NB4 (cell line): ENCODE results near the gene MPPED1.

Experiments
- DNase-seq: peaks from one replicate; pipeline ENCODE4 v3.0.0; 2010; ENCODE audit warnings: low read depth
- H3K4me3 ChIP-seq: one replicate; pipeline ENCODE4 v1.5.1; 2011; ENCODE audit warnings: mild to moderate bottlenecking, low read depth, low read length, moderate library complexity
- MYC ChIP-seq: IDR thresholded peaks from 2 replicates; pipeline ENCODE4 v1.6.1; 2011; ENCODE audit warnings: low read depth, low read length
- POLR2A ChIP-seq: IDR thresholded peaks from 2 replicates; pipeline ENCODE4 v1.6.1; 2011; ENCODE audit warnings: mild to moderate bottlenecking; ENCODE audit not compliant: insufficient read length; ENCODE audit errors: extremely low read depth
- TF ChIP-seq, protein P1 (sequence below): IDR thresholded peaks from 2 replicates; pipeline ENCODE4 v1.6.1; 2011; ENCODE audit warnings: low read depth, low read length
- TF ChIP-seq, protein P2 (sequence below): IDR thresholded peaks from one replicate; pipeline ENCODE4 v1.5.1; 2012; ENCODE audit warnings: low read depth, low read length

Gene MPPED1

DNA sequence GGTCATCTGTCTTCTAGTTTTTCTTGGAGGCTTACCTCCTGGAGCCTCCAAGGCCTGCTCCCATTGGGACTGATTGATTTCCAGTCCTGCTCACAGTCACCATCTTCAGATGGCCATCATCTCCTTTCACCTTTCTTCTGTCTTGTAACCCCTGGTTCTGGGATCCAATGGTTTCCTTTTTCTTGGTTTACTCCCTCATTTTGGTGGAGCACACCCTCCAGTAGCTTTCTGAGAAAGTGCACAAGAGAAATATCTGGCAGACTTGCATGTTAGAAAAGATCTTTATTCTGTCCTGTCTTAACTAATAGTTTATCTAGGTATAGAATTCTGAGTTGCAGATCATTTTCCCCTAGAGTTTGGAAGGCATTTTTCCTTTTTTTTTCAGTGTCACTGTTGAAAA lies 50.9 kb downstream of the MPPED1 start:
- no peak overlapping the region for H3K4me3 ChIP-seq
- DNase-seq: no peak
- no peak for TF ChIP-seq MYC
- no peak for TF ChIP-seq POLR2A
- TF ChIP-seq, protein P1, sequence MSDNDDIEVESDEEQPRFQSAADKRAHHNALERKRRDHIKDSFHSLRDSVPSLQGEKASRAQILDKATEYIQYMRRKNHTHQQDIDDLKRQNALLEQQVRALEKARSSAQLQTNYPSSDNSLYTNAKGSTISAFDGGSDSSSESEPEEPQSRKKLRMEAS: no peak

DNA sequence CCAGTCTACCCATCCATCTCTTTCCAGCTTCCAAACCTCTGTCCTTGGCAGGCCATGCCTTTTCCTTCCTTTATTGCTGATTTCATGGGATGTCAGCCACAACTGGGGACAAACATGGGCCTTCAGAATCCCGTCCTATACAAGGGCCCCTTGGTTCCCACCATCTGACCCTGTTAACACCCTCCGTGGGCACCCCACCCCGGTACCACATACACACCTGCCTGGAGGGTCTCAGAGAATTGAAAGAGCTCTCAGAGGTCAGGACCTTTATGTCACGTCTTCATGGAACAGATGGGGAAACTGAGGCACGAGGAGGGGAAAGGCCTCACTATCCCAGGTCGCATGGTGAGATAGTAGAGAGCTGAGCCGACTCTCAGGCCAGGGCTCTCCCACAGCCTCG lies 53.0 kb downstream of the MPPED1 start:
- no peak for DNase-seq
- TF ChIP-seq MYC: no peak
- TF ChIP-seq, protein P1: no peak
- TF ChIP-seq, protein P2, sequence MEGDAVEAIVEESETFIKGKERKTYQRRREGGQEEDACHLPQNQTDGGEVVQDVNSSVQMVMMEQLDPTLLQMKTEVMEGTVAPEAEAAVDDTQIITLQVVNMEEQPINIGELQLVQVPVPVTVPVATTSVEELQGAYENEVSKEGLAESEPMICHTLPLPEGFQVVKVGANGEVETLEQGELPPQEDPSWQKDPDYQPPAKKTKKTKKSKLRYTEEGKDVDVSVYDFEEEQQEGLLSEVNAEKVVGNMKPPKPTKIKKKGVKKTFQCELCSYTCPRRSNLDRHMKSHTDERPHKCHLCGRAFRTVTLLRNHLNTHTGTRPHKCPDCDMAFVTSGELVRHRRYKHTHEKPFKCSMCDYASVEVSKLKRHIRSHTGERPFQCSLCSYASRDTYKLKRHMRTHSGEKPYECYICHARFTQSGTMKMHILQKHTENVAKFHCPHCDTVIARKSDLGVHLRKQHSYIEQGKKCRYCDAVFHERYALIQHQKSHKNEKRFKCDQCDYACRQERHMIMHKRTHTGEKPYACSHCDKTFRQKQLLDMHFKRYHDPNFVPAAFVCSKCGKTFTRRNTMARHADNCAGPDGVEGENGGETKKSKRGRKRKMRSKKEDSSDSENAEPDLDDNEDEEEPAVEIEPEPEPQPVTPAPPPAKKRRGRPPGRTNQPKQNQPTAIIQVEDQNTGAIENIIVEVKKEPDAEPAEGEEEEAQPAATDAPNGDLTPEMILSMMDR: no peak
- TF ChIP-seq POLR2A: no peak
- H3K4me3 ChIP-seq: no peak overlapping the region

DNA sequence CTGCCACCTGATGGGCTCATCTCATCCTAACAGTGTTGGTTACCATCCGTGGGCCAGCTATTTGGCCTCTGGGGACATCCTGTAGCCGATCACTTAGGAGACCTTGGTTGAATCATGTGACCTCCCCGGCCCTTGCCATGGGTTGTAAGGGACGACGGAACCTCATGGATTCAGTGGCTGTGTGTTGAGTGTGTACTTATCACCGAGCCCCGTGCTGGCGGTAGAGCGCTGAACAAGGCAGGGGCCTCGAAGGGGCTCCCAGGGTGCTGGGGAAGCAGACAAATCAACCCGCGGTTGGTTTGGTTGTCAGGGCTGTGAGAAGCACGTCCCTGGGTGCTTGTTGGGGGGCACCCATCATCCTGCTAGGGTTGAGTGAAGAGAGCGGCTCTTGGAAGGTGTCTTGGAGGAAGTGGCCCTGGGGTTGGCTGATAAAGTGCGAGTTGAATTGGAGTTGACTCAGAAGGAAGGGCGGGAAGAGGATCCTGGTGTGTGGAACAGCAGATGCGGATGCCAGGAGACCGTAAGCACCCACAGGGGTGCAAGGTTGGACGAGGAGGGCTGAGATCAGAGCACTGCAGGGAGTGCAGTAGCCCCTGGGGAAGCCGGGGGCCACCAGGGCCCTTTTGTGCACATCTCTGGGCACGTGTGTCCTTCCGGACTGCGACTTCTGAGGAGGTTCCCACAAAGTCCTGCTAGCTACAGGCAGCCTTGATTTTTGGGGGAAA lies 53.6 kb downstream of the MPPED1 start:
- no peak for DNase-seq
- TF ChIP-seq POLR2A (no peak), MYC (no peak)
- TF ChIP-seq, protein P2: no peak
- TF ChIP-seq, protein P1: no peak
- H3K4me3 ChIP-seq: no peak overlapping the region

DNA sequence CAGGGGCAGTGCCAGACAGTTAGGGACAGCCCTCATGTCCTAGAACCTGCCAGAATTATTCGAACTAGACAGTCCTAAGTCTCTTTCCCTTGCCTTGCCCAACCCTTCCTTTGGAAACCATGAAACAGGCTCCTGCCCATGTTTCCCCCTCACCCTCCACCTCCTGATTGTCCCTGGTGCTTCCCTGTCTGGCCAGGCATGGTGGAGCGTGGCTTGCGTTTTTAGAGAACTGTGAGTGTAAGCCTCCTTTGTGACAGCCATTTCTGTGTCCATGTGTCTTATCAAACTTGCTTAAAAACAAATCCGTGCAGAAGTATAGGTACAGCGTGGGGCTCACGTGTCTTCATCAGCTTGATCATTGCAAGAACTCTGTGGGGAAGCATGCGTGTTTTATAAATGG lies 54.9 kb downstream of the MPPED1 start:
- no peak for DNase-seq
- no peak overlapping the region for H3K4me3 ChIP-seq
- no peak for TF ChIP-seq MYC
- TF ChIP-seq, protein P1: no peak
- TF ChIP-seq POLR2A: no peak
- TF ChIP-seq, protein P2: no peak

DNA sequence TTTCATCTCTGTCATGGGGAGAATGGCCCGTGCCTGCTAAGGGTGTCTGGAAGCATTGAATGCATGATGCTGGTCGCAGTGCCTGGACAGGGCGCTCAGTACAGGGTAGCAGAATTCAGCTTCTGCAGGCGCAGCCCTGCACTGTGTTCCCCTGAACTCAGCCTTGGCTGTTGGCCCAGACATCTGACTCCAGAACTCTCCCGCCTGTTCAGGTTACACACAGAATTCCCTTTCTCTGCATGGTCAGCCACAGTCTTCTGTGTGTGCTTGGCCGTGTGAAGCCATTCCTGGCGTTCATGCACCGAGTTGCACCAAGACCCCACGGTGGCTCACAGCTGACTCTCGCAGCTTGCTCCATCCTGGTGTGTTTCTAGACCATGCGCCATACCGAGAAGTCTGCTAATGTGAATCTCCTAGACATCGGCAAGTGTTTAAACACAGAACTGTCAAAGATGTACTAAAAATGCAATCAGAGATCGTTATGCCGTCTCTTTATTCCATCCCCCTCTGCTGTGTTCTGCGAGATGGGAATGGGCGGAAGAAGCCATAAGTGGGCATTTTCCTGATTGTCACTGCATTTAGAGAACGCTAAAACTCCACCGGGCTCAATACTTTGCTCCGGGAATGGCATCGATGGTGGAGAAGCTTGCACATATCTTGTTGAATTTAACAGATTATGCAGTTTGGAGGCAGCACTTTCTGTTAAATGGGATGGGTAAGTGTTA lies 55.6 kb downstream of the MPPED1 start:
- DNase-seq: no peak
- H3K4me3 ChIP-seq: no peak overlapping the region
- TF ChIP-seq MYC (no peak), POLR2A (no peak)
- TF ChIP-seq, protein P1: no peak
- TF ChIP-seq, protein P2: no peak

DNA sequence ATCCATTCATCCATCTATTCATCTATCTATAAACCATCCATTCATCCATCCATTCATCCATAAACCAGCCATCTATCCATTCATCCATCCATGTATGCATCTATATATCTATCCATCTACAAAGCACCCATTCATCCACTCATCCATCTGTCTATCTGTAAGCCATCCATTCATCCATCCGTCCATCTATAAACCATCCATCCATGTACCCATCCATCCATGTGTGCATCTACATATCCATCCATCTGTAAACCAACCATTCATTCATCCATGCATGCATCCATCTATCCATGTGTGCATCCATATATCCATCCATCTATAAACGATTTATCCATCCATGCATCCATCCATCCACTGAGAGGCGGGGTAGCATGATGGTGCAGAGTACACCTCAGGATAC lies 58.4 kb downstream of the MPPED1 start:
- DNase-seq: no peak
- no peak overlapping the region for H3K4me3 ChIP-seq
- TF ChIP-seq, protein P1: no peak
- TF ChIP-seq MYC (no peak), POLR2A (no peak)
- TF ChIP-seq, protein P2: no peak
